Ishikawa (cell line): ENCODE data around the gene CSAD.

Experiments used
- EP300 ChIP-seq: IDR thresholded peaks from 2 replicates; pipeline ENCODE4 v1.6.1; 2012; ENCODE audit warnings: borderline replicate concordance
- RAD21 ChIP-seq: IDR thresholded peaks from 2 replicates; pipeline ENCODE4 v1.6.1; 2012; ENCODE audit warnings: low read depth
- TAF1 ChIP-seq: IDR thresholded peaks from 2 replicates; pipeline ENCODE4 v1.6.1; 2012; ENCODE audit warnings: low read depth, mild to moderate bottlenecking
- TCF12 ChIP-seq: IDR thresholded peaks from 2 replicates; pipeline ENCODE4 v1.6.1; 2012; ENCODE audit warnings: low read depth

DNA sequence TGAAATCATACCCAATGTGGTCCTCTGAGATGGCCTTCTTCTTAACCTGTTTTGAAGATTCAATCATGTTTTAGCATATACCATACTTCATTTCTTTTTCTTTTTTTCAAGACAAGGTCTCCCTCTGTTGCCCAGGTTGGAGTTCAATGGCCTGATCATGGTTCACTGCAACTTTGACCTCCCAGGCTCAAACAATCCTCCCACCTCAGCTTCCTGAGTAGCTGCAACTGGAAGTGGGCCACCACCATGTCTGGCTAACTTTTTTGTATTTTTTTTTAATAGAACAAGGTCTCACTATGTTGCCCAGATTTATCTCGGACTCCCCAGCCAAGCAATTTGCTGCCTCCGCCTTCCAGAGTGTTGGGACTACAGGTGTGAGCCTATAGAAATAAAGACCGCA, 47.0 kb downstream of the CSAD start:
- no peak for TF ChIP-seq EP300
- TF ChIP-seq TAF1: no peak
- TF ChIP-seq RAD21: no peak
- no peak for TF ChIP-seq TCF12
